DND-41 (cell line): ENCODE results near the gene PDAP1.

Experiments used
- ATAC-seq: fragments of 200-7000 bp; cut with Tn5 transposase; 3 replicates; pipeline ENCODE4 v1.9.1; 2021; ENCODE audit warnings: low read depth; ENCODE audit not compliant: insufficient read depth
- DNase-seq: peaks from one replicate; pipeline ENCODE4 v3.0.0-alpha.2; 2020
- H2AFZ ChIP-seq: 2 replicates; pipeline ENCODE4 v1.6.0; 2012; ENCODE audit warnings: low read depth, low read length
- H3K27ac ChIP-seq: 2 replicates; pipeline ENCODE4 v1.5.1; 2012; ENCODE audit warnings: low read length, inconsistent platforms
- H3K27me3 ChIP-seq: fragments of 200-600 bp; sonication (generic); 2 replicates; pipeline ENCODE4 v1.6.0; 2012; ENCODE audit warnings: low read length, mild to moderate bottlenecking, inconsistent platforms; ENCODE audit not compliant: insufficient read depth, poor library complexity
- H3K36me3 ChIP-seq: 2 replicates; pipeline ENCODE4 v1.5.1; 2012; ENCODE audit warnings: low read length, inconsistent platforms; ENCODE audit not compliant: insufficient read depth
- H3K4me1 ChIP-seq: 2 replicates; pipeline ENCODE4 v1.5.1; 2012; ENCODE audit warnings: mild to moderate bottlenecking, low read length; ENCODE audit not compliant: insufficient read depth
- H3K4me2 ChIP-seq: 2 replicates; pipeline ENCODE4 v1.6.0; 2012; ENCODE audit warnings: mild to moderate bottlenecking, moderate library complexity, low read length, inconsistent platforms; ENCODE audit not compliant: insufficient read depth
- H3K4me3 ChIP-seq, 2 experiments: fragments of 200-600 bp in 1 of 2; shearing (Covaris generic) in 1 of 2; 2 replicates each; pipeline ENCODE4 v1.5.1; 2012 to 2016; ENCODE audit warnings: inconsistent platforms in 2 of 2, low read length in 2 of 2, mild to moderate bottlenecking in 2 of 2, low read depth in 1 of 2, moderate library complexity in 1 of 2
- H3K79me2 ChIP-seq: 2 replicates; pipeline ENCODE4 v1.6.0; 2012; ENCODE audit warnings: low read length, inconsistent platforms; ENCODE audit not compliant: insufficient read depth
- H3K9ac ChIP-seq: 2 replicates; pipeline ENCODE4 v1.6.0; 2012; ENCODE audit warnings: low read depth, mild to moderate bottlenecking, inconsistent platforms, low read length, moderate library complexity
- H3K9me3 ChIP-seq: 2 replicates; pipeline ENCODE4 v1.5.1; 2012; ENCODE audit warnings: low read length, moderate library complexity, mild to moderate bottlenecking, inconsistent platforms; ENCODE audit not compliant: insufficient read depth, severe bottlenecking
- H4K20me1 ChIP-seq: 2 replicates; pipeline ENCODE4 v1.6.0; 2012; ENCODE audit warnings: low read length; ENCODE audit not compliant: insufficient read depth
- CTCF ChIP-seq: IDR thresholded peaks from 2 replicates; pipeline ENCODE4 v1.5.1; 2012; ENCODE audit warnings: borderline replicate concordance, low read length, moderate library complexity, mild to moderate bottlenecking; ENCODE audit not compliant: poor library complexity, severe bottlenecking; ENCODE audit errors: extremely low read depth
- EZH2 ChIP-seq: IDR thresholded peaks from 3 replicates; pipeline ENCODE4 v1.6.1; 2012; ENCODE audit warnings: borderline replicate concordance, low read depth, mild to moderate bottlenecking, moderate library complexity, low read length, inconsistent platforms; ENCODE audit not compliant: severe bottlenecking

Gene PDAP1

GRCh38 chr7:99456288-99456687 is 47.9 kb upstream of the PDAP1 start:
- no peak overlapping the region for H3K4me3 ChIP-seq
- H3K9me3 ChIP-seq = no peaks in the 10 kb centered on the region
- no peak for ATAC-seq
- H2AFZ ChIP-seq = no peak overlapping the region
- H3K27me3 ChIP-seq = no peaks in the 10 kb centered on the region
- no peak for DNase-seq
- peaks cover 98% of the 10 kb centered on the region for H3K36me3 ChIP-seq
- TF ChIP-seq EZH2 = no peak
- no peak for TF ChIP-seq CTCF
- H3K4me1 ChIP-seq = peaks cover 5% of the 10 kb centered on the region
- no peak overlapping the region for H3K4me2 ChIP-seq
- peaks cover 81% of the 10 kb centered on the region for H4K20me1 ChIP-seq
- H3K79me2 ChIP-seq = peaks cover 59% of the 10 kb centered on the region
- H3K27ac ChIP-seq = no peak overlapping the region
- no peak overlapping the region for H3K9ac ChIP-seq

GRCh38 chr7:99455874-99456273 is 47.5 kb upstream of the PDAP1 start:
- H3K4me2 ChIP-seq = no peak overlapping the region
- ATAC-seq = no peak
- peaks cover 1% of the 10 kb centered on the region for H3K4me1 ChIP-seq
- no peak for DNase-seq
- TF ChIP-seq CTCF (no peak), EZH2 (no peak)
- peaks cover 98% of the 10 kb centered on the region for H3K36me3 ChIP-seq
- peaks cover 77% of the 10 kb centered on the region for H4K20me1 ChIP-seq
- no peak overlapping the region for H3K4me3 ChIP-seq
- H3K79me2 ChIP-seq = peaks cover 55% of the 10 kb centered on the region
- no peaks in the 10 kb centered on the region for H3K27me3 ChIP-seq
- no peak overlapping the region for H2AFZ ChIP-seq
- H3K9ac ChIP-seq = no peak overlapping the region
- no peak overlapping the region for H3K27ac ChIP-seq
- no peaks in the 10 kb centered on the region for H3K9me3 ChIP-seq

GRCh38 chr7:99453105-99453504 is 44.7 kb upstream of the PDAP1 start:
- Histone ChIP-seq H2AFZ (no peak overlapping the region), H3K4me2 (no peak overlapping the region), H3K4me3 (no peak overlapping the region), H3K27me3 (no peaks in the 10 kb centered on the region), H3K9ac (no peak overlapping the region), H3K27ac (no peak overlapping the region), H3K36me3 (peaks cover 98% of the 10 kb centered on the region), H4K20me1 (peaks cover 68% of the 10 kb centered on the region), H3K9me3 (no peaks in the 10 kb centered on the region), H3K79me2 (peaks cover 45% of the 10 kb centered on the region), H3K4me1 (no peaks in the 10 kb centered on the region)
- TF ChIP-seq CTCF = no peak
- TF ChIP-seq EZH2 = no peak
- DNase-seq = no peak
- no peak; the same call in 2 of the 3 replicates for ATAC-seq

GRCh38 chr7:99452541-99452940 is 44.1 kb upstream of the PDAP1 start:
- Histone ChIP-seq H3K9me3 (no peaks in the 10 kb centered on the region), H3K4me1 (no peaks in the 10 kb centered on the region), H4K20me1 (peaks cover 62% of the 10 kb centered on the region), H3K4me2 (no peak overlapping the region), H3K27ac (no peak overlapping the region), H3K27me3 (no peaks in the 10 kb centered on the region), H3K79me2 (peaks cover 45% of the 10 kb centered on the region), H2AFZ (no peak overlapping the region), H3K9ac (no peak overlapping the region), H3K36me3 (peaks cover 98% of the 10 kb centered on the region), H3K4me3 (no peak overlapping the region)
- no peak for DNase-seq
- no peak for ATAC-seq
- TF ChIP-seq CTCF (no peak), EZH2 (no peak)
